Measurements from ENCODE around the gene CHP2. TPM values are rescaled to one million over a fixed set of nuclear protein-coding genes. Genes with fewer than 3 reads are reported as not detected.
"Not testable (repeated sequence)": the region's sequence is repeated elsewhere in the genome, so short reads cannot be mapped to it uniquely, and the experiment has no call there.

CHP2 gene
- total RNA-seq, 5 donors from 2014 or later (not counting 1 experiment from before 2014, with no cell fraction given) = not detected

- H3K27ac Mint-ChIP-seq = no peak overlapping the region
- no peaks in the 10 kb centered on the region for H3K9me3 ChIP-seq
- no peak overlapping the region for H3K4me3 Mint-ChIP-seq
- H3K4me3 ChIP-seq (ENCODE audit: control insufficient read depth in 1 of 2, extremely low read depth in 1 of 2, low read length in 1 of 2) = no peak overlapping the region
- POLR2A ChIA-PET = no interaction called here
- no peaks in the 10 kb centered on the region for H3K4me1 Mint-ChIP-seq
- H3K36me3 Mint-ChIP-seq = no peaks in the 10 kb centered on the region
- peaks cover 6 to 22% of the 10 kb centered on the region in 2 experiments for H3K27me3 ChIP-seq (replicated peaks in 1 of 2; ENCODE audit: control insufficient read depth in 2 of 2, extremely low read depth in 1 of 2, insufficient read depth in 2 of 2, low read length in 1 of 2)
- WGBS (ENCODE audit: insufficient coverage) = no CpG with 5 or more reads among the region's 2 CpGs
- H3K27me3 Mint-ChIP-seq = peaks cover 27 to 48% of the 10 kb centered on the region in 2 donors
- no peaks in the 10 kb centered on the region for H3K36me3 ChIP-seq (ENCODE audit: control insufficient read depth in 2 of 2, extremely low read depth in 1 of 2, insufficient read depth in 1 of 2, low read length in 1 of 2)
- no peaks in the 10 kb centered on the region for H3K4me1 ChIP-seq (ENCODE audit: control insufficient read depth in 1 of 2, extremely low read depth in 1 of 2, insufficient read depth in 2 of 2, low read length in 2 of 2)
- CTCF ChIA-PET = no interaction called here
- ATAC-seq (replicated peaks in 1 of 4) (no peak), DNase-seq (no peak)
- H3K27ac ChIP-seq (ENCODE audit: low read length) = no peak overlapping the region
- H3K9me3 Mint-ChIP-seq = peaks cover 5 to 10% (median 8%) of the 10 kb centered on the region in 3 donors
Measured at GRCh38 chr16:23741675-23742303, 13.0 kb upstream of the CHP2 start.

GRCh38 chr16:23742766-23743165 is 12.1 kb upstream of the CHP2 start:
- H3K36me3 Mint-ChIP-seq = no peaks in the 10 kb centered on the region
- Histone ChIP-seq H3K27me3 (replicated peaks in 1 of 2; ENCODE audit: control insufficient read depth in 2 of 2, extremely low read depth in 1 of 2, insufficient read depth in 2 of 2, low read length in 1 of 2) (peaks cover 6 to 22% of the 10 kb centered on the region in 2 experiments), H3K4me3 (ENCODE audit: control insufficient read depth in 1 of 2, extremely low read depth in 1 of 2, low read length in 1 of 2) (no peak overlapping the region), H3K36me3 (ENCODE audit: control insufficient read depth in 2 of 2, extremely low read depth in 1 of 2, insufficient read depth in 1 of 2, low read length in 1 of 2) (no peaks in the 10 kb centered on the region), H3K27ac (ENCODE audit: low read length) (no peak overlapping the region), H3K9me3 (no peaks in the 10 kb centered on the region), H3K4me1 (ENCODE audit: control insufficient read depth in 1 of 2, extremely low read depth in 1 of 2, insufficient read depth in 2 of 2, low read length in 2 of 2) (no peaks in the 10 kb centered on the region)
- H3K9me3 Mint-ChIP-seq = peaks cover 5 to 14% (median 8%) of the 10 kb centered on the region in 3 donors
- no peaks in the 10 kb centered on the region for H3K4me1 Mint-ChIP-seq
- no CpG with 5 or more reads among the region's 4 CpGs for WGBS (ENCODE audit: insufficient coverage)
- H3K4me3 Mint-ChIP-seq = no peak overlapping the region
- DNase-seq = no peak
- H3K27me3 Mint-ChIP-seq = peaks cover 32 to 51% of the 10 kb centered on the region in 2 donors
- ChIA-PET CTCF (no interaction called here), POLR2A (no interaction called here)
- ATAC-seq (replicated peaks in 1 of 4) = no peak
- no peak overlapping the region for H3K27ac Mint-ChIP-seq

GRCh38 chr16:23745263-23745662 is 9.6 kb upstream of the CHP2 start:
- no peaks in the 10 kb centered on the region for H3K4me1 Mint-ChIP-seq
- H3K4me1 ChIP-seq (ENCODE audit: control insufficient read depth in 1 of 2, extremely low read depth in 1 of 2, insufficient read depth in 2 of 2, low read length in 2 of 2) = no peaks in the 10 kb centered on the region
- peaks cover 6 to 21% of the 10 kb centered on the region in 2 experiments for H3K27me3 ChIP-seq (replicated peaks in 1 of 2; ENCODE audit: control insufficient read depth in 2 of 2, extremely low read depth in 1 of 2, insufficient read depth in 2 of 2, low read length in 1 of 2)
- H3K9me3 Mint-ChIP-seq = peaks cover 5 to 14% (median 8%) of the 10 kb centered on the region in 3 donors
- CTCF ChIA-PET = no interaction called here
- H3K27ac Mint-ChIP-seq = no peak overlapping the region
- H3K27ac ChIP-seq (ENCODE audit: low read length) = no peak overlapping the region
- peaks cover 36 to 45% of the 10 kb centered on the region in 2 donors for H3K27me3 Mint-ChIP-seq
- no CpG with 5 or more reads among the region's 4 CpGs for WGBS (ENCODE audit: insufficient coverage)
- H3K36me3 Mint-ChIP-seq = no peaks in the 10 kb centered on the region
- H3K4me3 Mint-ChIP-seq = no peak overlapping the region
- POLR2A ChIA-PET = no interaction called here
- DNase-seq (no peak), ATAC-seq (replicated peaks in 1 of 4) (no peak)
- no peaks in the 10 kb centered on the region for H3K36me3 ChIP-seq (ENCODE audit: control insufficient read depth in 2 of 2, extremely low read depth in 1 of 2, insufficient read depth in 1 of 2, low read length in 1 of 2)
- no peak overlapping the region for H3K4me3 ChIP-seq (ENCODE audit: control insufficient read depth in 1 of 2, extremely low read depth in 1 of 2, low read length in 1 of 2)
- H3K9me3 ChIP-seq = no peaks in the 10 kb centered on the region

GRCh38 chr16:23748630-23749029 is 6.2 kb upstream of the CHP2 start:
- H3K9me3 Mint-ChIP-seq = peaks cover 5 to 14% (median 8%) of the 10 kb centered on the region in 3 donors
- ChIA-PET POLR2A (no interaction called here), CTCF (no interaction called here)
- Histone ChIP-seq H3K36me3 (ENCODE audit: control insufficient read depth in 2 of 2, extremely low read depth in 1 of 2, insufficient read depth in 1 of 2, low read length in 1 of 2) (no peaks in the 10 kb centered on the region), H3K4me3 (ENCODE audit: control insufficient read depth in 1 of 2, extremely low read depth in 1 of 2, low read length in 1 of 2) (no peak overlapping the region), H3K27ac (ENCODE audit: low read length) (no peak overlapping the region), H3K9me3 (no peaks in the 10 kb centered on the region), H3K27me3 (replicated peaks in 1 of 2; ENCODE audit: control insufficient read depth in 2 of 2, extremely low read depth in 1 of 2, insufficient read depth in 2 of 2, low read length in 1 of 2) (peaks cover 8 to 15% of the 10 kb centered on the region in 2 experiments), H3K4me1 (ENCODE audit: control insufficient read depth in 1 of 2, extremely low read depth in 1 of 2, insufficient read depth in 2 of 2, low read length in 2 of 2) (no peaks in the 10 kb centered on the region)
- no peaks in the 10 kb centered on the region for H3K4me1 Mint-ChIP-seq
- no peak overlapping the region for H3K4me3 Mint-ChIP-seq
- H3K27ac Mint-ChIP-seq = no peak overlapping the region
- H3K36me3 Mint-ChIP-seq = no peaks in the 10 kb centered on the region
- DNase-seq = no peak
- H3K27me3 Mint-ChIP-seq = peaks cover 37 to 38% of the 10 kb centered on the region in 2 donors
- WGBS (ENCODE audit: insufficient coverage) = no CpG with 5 or more reads among the region's 1 CpG
- no peak for ATAC-seq (replicated peaks in 1 of 4)

GRCh38 chr16:23751053-23751452 is 3.8 kb upstream of the CHP2 start:
- H3K36me3 ChIP-seq (ENCODE audit: control insufficient read depth in 2 of 2, extremely low read depth in 1 of 2, insufficient read depth in 1 of 2, low read length in 1 of 2); H3K4me1 Mint-ChIP-seq; POLR2A ChIA-PET; H3K4me3 Mint-ChIP-seq; H3K27ac ChIP-seq (ENCODE audit: low read length); CTCF ChIA-PET; H3K9me3 ChIP-seq; H3K4me3 ChIP-seq (ENCODE audit: control insufficient read depth in 1 of 2, extremely low read depth in 1 of 2, low read length in 1 of 2); H3K27ac Mint-ChIP-seq; H3K36me3 Mint-ChIP-seq; DNase-seq; ATAC-seq (replicated peaks in 1 of 4): not testable (repeated sequence)
- Histone ChIP-seq H3K4me1 (ENCODE audit: control insufficient read depth in 1 of 2, extremely low read depth in 1 of 2, insufficient read depth in 2 of 2, low read length in 2 of 2) (peaks cover 0 to 12% of the 10 kb centered on the region in 2 experiments), H3K27me3 (replicated peaks in 1 of 2; ENCODE audit: control insufficient read depth in 2 of 2, extremely low read depth in 1 of 2, insufficient read depth in 2 of 2, low read length in 1 of 2) (peaks cover 4 to 35% of the 10 kb centered on the region in 2 experiments)
- no CpG with 5 or more reads among the region's 1 CpG for WGBS (ENCODE audit: insufficient coverage)
- peaks cover 33 to 44% of the 10 kb centered on the region in 2 donors for H3K27me3 Mint-ChIP-seq
- peaks cover 3 to 10% (median 4%) of the 10 kb centered on the region in 3 donors for H3K9me3 Mint-ChIP-seq

GRCh38 chr16:23753908-23754593 is 775 bp upstream of the CHP2 start:
- no peaks in the 10 kb centered on the region for H3K9me3 Mint-ChIP-seq
- H3K36me3 ChIP-seq (ENCODE audit: control insufficient read depth in 2 of 2, extremely low read depth in 1 of 2, insufficient read depth in 1 of 2, low read length in 1 of 2) = no peaks in the 10 kb centered on the region
- H3K27me3 Mint-ChIP-seq = peaks cover 42 to 59% of the 10 kb centered on the region in 2 donors
- no peak overlapping the region for H3K4me3 Mint-ChIP-seq
- WGBS (ENCODE audit: insufficient coverage) = 53% methylated on average over 16 of the region's 17 CpGs
- H3K27me3 ChIP-seq (replicated peaks in 1 of 2; ENCODE audit: control insufficient read depth in 2 of 2, extremely low read depth in 1 of 2, insufficient read depth in 2 of 2, low read length in 1 of 2) = peaks cover 3 to 45% of the 10 kb centered on the region in 2 experiments
- DNase-seq (no peak), ATAC-seq (replicated peaks in 1 of 4) (no peak)
- H3K4me3 ChIP-seq (ENCODE audit: control insufficient read depth in 1 of 2, extremely low read depth in 1 of 2, low read length in 1 of 2) = no peak overlapping the region
- H3K4me1 ChIP-seq (ENCODE audit: control insufficient read depth in 1 of 2, extremely low read depth in 1 of 2, insufficient read depth in 2 of 2, low read length in 2 of 2) = peaks cover 0 to 12% of the 10 kb centered on the region in 2 experiments
- CTCF ChIA-PET = no interaction called here
- H3K36me3 Mint-ChIP-seq = no peaks in the 10 kb centered on the region
- H3K27ac ChIP-seq (ENCODE audit: low read length) = no peak overlapping the region
- H3K9me3 ChIP-seq = no peaks in the 10 kb centered on the region
- H3K4me1 Mint-ChIP-seq = peaks cover 0 to 8% (median 1%) of the 10 kb centered on the region in 3 donors
- no peak overlapping the region for H3K27ac Mint-ChIP-seq
- POLR2A ChIA-PET = no interaction called here
